Measurements from ENCODE around the gene ERCC6.
A peak's percentile ranks its signal among the peaks of the same experiment; 100 is the strongest.

Gene ERCC6

DNA sequence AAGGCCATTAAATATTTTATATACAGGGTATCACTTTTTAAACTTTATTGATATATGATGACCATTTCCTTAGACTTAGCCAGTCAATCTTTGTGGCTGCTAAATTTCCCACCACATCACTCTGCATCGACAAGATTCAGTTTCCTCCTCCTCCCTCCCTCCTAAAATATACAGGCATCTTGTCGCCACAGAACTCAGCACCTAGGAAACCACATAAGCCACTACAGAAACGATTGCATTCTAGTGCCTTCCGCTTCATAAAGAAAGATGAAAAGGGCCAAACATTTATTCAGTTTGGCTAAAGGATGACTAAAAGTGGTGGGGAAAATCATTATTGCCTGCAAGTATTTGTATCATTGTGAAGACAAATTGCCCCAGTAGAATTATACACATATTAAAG, 30.7 kb downstream of the ERCC6 start:
- FAIRE-seq, result no peak

DNA sequence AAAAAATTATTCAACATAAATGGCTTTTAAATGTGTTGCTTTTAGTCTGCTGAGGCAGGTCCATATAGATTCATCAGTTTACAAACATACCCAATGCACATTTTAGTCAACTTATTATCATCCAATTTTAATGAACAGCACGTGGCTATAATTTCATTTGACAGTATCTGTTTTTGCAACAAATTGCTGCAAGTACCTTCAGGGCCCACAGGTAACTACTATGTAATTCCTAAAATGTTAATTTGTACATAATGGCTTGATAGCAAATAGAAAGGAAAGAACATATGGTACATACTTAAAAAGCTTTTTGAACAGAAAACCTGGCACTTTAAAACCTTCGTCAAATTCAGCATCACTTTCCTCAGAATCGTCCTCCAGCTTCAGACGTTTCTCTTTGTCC, 33.3 kb downstream of the ERCC6 start:
- FAIRE-seq, result no peak

DNA sequence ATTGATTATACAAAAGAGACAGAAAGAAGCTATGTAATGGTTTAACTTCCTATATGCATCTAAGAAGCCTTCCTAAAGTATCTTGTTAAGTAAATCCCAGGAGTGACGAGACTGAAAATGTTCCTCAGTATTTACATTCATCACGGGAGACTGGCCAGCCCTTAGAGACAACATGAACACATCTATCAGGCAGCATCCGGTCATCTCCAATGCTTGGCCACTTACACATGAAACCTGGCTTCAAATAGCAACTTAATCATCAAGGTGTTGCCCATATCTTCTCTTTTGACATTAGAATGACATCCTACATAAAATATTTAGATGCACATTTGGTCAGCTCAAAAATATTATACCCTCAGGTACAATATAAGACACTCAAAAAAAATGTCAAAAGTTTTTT, 33.8 kb downstream of the ERCC6 start:
- FAIRE-seq, result peak; percentile 68

DNA sequence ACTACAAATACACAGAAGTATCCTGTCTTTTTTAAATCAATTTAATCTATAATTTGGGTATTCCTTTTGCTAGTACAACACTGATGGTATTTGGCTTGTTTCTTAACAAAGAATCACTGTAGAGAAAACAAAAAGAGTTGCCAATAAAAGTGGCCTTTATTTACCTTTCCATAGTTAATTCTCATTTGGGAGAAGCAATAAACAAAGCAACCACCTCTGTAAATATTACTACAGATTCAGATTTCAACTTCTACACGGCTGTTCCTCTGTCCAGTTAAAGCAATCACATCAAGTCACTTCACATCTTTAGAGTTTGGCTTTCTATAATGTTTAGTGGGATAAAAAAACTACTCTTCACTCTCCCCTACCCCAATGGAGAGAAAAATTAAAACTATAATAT, 34.4 kb downstream of the ERCC6 start:
- FAIRE-seq, result no peak

DNA sequence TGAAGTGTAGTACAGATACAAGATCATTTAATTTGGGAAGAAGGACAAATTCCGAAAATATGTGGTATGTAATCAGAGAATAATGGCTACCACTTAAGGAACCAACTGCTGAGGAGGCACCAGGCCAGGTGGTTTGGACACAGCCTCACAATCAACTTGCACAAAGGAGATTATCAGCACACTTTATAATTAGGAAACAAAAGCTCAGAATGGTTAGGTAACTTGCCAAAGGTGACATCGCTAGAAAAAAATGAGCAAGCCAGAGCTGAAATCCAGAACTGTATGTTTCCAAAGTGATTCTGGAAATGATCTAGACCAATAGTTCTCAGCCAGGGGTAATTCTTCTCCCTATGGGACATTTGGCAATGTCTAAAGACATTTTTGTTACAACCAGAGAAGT, 36.6 kb downstream of the ERCC6 start:
- FAIRE-seq, result no peak

DNA sequence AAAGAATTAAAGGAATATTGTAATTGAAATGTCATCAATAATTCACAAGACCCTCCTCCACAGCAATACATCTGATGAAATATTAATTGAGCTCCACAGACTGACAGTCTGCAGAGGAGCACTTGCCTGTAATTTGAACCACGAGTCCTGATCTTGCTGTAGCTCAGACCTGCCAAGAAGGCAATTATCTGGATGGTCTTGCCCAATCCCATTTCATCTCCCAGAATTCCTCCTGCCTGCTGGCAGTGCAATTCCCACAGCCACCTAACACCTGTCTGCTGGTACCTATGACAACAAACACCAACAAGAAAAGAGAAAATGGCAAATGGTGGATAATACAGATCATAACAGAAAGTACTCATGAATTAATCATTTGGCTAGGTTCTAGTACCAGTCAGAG, 38.5 kb downstream of the ERCC6 start:
- no peak for FAIRE-seq

DNA sequence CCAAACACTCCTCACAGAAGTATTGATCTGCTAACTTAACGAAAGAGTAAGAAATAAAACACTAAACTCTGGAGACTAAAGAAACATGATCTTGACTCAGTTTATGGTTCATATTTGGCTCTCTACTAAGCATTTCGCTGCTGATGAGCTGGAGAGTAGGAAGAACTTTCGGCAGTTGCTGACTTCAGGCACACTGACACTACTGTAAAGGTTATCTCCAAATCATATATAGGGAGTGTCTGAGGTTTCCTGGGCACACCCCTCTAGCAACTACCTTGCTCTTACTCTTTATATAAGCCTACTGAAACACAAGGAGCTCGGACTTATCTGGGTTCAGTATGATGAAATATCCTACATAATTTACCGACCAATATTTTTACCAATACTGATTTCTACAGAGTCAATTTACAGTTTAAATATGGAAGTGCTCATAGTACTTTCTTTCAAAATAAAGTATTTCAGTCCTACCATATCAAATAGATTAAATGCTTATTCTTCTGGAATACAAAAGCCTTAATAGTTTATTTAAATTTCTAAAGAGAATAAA, 39.5 kb downstream of the ERCC6 start:
- FAIRE-seq, result no peak

DNA sequence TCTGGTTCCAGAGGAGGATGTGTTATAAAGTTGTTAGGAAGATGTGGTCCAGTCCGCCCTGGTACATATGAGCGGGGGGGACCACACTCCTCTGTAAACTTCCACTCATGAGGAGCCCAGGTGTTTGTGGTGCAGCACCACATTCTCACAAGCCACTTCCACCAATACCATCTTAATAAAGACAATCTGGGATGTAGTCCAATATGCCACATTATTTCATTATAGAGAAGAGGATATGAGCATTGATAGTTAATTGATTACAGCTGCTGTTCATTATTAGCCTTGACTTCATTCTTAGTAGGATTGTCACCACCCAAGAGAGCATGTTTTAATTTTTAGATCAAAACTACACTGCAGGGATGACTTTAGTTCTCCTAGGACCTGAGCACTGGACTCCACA, 40.5 kb downstream of the ERCC6 start:
- FAIRE-seq, result no peak

DNA sequence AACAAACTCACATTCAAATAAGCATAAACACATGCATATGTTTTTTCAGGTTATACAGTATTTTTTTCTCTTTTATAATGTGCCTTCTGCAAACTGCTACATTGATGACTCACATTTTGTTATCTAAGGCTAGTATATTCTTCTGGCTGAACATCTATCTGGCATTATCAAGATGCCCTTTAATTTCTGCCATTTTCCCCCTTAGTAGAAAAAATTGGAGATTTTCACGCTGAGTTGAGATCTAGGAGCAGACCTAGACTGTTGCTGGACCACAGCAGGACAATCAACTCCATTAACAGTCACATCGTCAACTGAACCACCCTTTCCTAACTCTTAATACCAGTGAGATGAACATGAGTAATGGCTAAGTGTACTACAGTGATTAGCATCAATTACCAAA, 41.6 kb downstream of the ERCC6 start:
- no peak for FAIRE-seq

DNA sequence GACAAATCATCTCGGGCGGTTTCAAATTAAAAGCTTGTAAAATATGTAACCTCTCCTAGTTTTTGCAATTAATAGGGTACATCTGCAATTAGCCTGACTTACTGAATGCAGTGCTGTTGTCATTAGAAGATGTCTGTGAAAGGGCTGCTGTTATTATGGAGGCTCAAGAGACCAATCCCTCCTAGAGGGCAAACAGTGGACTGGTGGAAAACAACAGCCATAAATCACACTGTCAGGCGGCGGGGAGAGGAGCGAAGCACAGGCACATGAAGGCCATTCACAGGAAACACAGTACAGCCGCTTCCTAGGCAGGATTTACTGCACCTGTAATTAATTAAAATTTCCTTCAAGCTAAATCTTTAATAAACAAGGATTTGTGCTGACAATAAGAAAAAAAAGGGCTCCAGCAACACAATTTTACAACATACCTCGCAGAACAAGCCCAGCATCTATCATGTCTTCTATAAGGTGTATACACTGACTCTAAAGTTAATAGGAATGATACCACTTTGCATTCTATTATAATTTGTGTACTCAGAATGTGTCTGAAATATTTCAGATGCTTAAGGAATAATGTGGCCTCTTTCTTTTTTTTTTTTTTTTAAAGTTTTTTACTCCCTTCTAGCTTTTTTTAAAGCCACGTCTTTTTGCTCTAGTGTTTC, 50.7 kb downstream of the ERCC6 start:
- peak; percentile 61 for FAIRE-seq

DNA sequence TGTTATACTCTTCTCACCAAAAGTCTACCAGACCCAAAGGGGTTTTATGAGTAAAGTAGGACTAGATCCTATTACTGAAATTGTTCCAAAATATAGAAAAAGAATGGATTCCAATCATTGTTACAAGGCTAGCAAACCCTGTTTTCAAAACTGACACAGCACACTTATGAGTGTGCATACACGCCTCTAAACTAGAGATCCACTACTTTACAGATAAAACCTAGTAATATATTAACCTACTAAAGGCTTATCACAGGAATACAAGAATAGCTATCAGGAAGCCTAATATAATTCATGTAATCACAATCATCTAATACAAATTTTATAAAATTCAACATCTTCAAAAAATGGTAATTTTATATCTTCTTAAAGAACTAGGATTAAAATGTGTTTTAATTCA, 52.2 kb downstream of the ERCC6 start:
- FAIRE-seq, result peak; percentile 79

DNA sequence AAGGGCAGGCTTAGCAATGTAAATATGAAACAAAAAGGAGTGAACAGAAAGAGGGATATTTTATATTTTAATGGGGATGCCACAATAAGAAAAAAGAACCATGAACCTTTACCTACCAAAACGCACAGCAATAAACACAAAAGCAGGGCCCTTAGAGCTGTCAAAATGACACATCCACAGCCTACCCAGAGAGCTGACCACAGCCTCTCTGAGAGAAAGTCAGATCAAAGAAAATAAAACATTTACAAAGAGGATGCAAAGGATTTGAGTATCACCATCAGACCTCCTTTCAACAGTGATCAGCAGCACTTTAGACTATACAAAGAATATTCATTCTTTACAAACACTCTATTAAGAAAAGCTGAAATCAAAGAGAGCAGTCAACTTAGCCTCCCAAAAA, 52.9 kb downstream of the ERCC6 start:
- FAIRE-seq, result no peak

DNA sequence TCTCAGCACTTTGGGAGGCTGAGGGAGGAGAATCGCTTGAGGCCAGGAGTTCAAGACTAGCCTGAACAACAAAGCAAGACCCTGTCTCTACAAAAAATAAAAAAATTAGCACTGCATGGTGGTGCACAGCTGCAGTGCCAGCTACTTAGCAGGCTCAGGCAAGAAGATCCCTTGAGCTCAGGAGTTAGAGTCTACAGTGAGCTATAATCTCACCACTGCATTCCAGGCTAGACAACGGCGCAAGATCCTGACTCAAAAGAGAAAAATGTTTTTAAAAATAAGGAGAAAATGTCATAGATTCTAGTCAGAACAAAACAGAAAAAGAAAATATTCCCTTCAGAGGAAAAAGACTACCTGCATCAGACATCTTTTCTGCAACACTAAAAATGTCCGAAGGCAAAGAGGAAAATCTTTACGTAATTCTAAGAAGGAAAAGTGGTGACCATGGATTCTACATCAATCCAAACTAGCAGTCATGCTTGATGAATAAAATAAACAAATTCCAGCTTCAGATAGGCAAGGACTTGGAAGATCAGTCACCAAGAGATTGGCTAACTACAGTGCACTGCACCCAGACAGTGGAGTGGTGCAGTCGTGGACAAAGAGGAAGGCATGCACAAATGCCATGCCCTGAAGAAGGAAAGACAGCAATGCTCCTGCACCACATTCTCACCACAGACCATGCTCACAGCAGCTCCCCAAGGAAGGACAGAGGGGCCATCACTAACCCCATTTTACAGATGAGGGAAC, 54.3 kb downstream of the ERCC6 start:
- FAIRE-seq, result no peak

DNA sequence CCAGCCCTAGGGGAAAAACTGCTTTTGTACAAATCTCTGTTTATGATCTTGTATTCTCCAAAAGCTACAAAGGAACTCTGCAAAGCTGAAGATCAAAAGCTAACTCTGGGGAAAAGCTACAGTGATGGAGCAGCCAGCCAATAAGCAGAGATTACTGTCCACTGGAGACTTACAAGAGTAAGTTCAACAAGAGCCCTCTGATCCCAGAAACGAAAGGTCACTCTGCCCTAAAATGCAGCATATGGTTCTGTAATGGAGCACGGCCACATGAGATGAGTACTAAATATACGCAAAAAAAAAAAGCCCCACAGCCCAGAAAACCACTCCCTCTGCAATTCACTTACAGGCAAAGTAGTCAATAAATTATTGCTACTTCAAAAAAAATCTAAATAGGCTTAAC, 60.1 kb downstream of the ERCC6 start:
- no peak for FAIRE-seq

DNA sequence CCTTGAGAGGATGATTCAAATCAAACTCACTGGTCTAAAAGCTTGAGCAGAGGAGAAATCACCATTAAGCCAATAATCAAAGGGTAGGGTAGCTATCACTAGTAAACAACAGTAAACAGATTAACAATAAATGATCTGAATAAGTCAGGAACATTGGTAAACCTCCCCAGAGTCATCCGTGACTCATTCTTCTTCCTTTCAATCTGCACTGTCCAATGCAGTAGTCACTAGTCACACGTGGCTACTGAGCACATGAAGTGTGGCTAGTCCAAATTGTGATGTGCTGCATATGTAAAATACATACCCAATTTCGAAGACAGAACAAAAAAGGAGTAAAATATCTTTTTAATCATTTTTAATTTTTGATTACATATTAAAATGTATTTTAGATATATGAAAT, 64.0 kb downstream of the ERCC6 start:
- FAIRE-seq, result no peak

DNA sequence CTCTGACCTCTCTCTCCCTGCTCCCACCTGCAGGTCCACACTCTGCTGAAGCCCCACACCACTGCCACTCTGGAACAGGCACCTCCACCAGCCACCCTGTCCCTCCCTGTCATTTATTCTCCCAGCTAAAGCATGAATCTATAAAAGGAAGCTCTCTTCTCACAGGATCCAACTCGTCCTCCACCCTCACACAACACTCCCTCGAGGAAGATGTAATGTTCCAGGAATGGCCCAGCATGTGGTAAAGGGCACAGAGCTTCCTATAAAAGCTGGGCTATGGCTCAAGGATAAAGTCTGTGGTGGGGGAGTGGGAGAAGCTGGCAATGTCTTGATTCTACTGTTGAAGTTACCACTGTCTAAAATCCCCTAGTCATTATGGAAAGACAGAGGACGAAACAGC, 67.4 kb downstream of the ERCC6 start:
- no peak for FAIRE-seq

DNA sequence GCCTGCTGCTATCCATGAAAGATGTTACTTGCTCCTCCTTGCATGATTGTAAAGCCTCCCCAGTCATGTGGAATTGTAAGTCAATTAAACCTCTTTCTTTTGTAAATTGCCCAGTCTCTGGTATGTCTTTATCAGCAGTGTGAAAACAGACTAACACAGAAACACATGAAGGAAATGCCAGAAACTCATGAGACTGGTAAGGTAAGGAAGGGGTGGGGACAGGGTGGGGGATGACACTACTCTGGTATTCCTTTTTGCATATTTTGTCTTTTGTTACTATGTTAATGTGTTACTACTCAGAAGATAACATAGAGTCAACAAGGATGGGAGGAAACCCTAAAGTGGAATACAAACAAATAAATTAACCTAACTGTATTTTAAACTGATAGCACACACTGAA, 73.2 kb downstream of the ERCC6 start:
- FAIRE-seq, result no peak
